Suprapubic skin (tissue), 3 donors: ENCODE measurements around the gene POLR1E.

Experiments
- CTCF ChIP-seq, 2 donors: fragments of 200-600 bp in 1 of 2; fragments of 450-650 bp in 1 of 2; sonication (generic) in 1 of 2; IDR thresholded peaks; one replicate each; pipeline ENCODE4 v1.5.1; 2016 to 2019; ENCODE audit warnings: antibody characterized with exemption in 2 of 2, mild to moderate bottlenecking in 1 of 2, moderate library complexity in 1 of 2
- POLR2A ChIP-seq, 2 donors: fragments of 450-650 bp; IDR thresholded peaks; one replicate each; pipeline ENCODE4 v1.6.1; 2017; ENCODE audit warnings: antibody characterized with exemption in 2 of 2, mild to moderate bottlenecking in 2 of 2, moderate library complexity in 2 of 2

GRCh38 chr9:37442556-37442955, 43.2 kb upstream of the POLR1E start:
- no peak for TF ChIP-seq POLR2A (IDR thresholded peaks at IDR 0.05)
- no peak for TF ChIP-seq CTCF (IDR thresholded peaks at IDR 0.05)
